GM12873 (cell line): Measurements from ENCODE around the gene TBC1D8.

Experiments used
- TF ChIP-seq, protein P1 (sequence below): IDR thresholded peaks from 2 replicates; pipeline ENCODE4 v1.5.1; 2012; ENCODE audit warnings: low read depth, mild to moderate bottlenecking, moderate library complexity, low read length, control low read depth; ENCODE audit not compliant: insufficient read depth; ENCODE audit errors: missing control alignments

TBC1D8 gene

DNA sequence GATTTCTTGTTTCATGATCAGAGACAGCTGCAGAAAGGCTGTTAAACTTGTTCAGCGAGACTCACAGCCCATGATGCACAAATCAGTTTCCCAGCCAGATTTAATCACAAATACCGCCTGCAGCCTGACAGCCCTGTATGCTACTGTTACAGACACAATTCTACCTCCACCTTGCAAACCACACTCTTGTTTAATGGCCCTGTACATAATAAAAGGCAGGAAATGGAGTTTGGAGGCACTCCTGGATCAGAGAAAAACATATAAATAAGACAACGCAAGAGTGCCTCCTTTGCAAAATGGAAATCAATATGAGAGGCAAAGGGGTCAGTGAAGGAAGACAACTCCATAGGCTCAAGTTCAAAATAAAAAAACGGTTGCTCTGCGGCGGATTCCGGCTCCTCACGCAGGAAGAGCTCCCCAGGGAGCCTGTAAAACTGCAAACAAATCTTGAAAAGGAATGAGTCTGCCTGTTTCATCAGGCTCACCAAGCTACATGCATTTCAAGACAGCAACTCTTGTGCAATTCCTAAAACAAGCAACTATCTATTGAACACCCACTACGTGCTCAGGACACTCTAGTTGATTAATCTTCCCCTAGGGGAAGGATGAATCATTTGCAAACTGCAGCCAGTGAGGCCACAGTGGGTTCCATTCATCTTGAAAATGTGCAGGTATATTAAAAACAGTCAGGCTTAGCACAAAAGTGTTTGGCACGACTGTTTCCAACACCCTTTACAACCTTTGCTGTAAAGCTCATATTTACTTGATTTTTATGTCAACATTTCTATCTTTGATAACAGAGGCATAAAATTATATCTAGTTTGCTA is 37.5 kb downstream of the TBC1D8 start:
- TF ChIP-seq, protein P1, sequence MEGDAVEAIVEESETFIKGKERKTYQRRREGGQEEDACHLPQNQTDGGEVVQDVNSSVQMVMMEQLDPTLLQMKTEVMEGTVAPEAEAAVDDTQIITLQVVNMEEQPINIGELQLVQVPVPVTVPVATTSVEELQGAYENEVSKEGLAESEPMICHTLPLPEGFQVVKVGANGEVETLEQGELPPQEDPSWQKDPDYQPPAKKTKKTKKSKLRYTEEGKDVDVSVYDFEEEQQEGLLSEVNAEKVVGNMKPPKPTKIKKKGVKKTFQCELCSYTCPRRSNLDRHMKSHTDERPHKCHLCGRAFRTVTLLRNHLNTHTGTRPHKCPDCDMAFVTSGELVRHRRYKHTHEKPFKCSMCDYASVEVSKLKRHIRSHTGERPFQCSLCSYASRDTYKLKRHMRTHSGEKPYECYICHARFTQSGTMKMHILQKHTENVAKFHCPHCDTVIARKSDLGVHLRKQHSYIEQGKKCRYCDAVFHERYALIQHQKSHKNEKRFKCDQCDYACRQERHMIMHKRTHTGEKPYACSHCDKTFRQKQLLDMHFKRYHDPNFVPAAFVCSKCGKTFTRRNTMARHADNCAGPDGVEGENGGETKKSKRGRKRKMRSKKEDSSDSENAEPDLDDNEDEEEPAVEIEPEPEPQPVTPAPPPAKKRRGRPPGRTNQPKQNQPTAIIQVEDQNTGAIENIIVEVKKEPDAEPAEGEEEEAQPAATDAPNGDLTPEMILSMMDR, result no peak

GRCh38 chr2:101112772-101113157 is 38.4 kb downstream of the TBC1D8 start:
- TF ChIP-seq, protein P1, result no peak

DNA sequence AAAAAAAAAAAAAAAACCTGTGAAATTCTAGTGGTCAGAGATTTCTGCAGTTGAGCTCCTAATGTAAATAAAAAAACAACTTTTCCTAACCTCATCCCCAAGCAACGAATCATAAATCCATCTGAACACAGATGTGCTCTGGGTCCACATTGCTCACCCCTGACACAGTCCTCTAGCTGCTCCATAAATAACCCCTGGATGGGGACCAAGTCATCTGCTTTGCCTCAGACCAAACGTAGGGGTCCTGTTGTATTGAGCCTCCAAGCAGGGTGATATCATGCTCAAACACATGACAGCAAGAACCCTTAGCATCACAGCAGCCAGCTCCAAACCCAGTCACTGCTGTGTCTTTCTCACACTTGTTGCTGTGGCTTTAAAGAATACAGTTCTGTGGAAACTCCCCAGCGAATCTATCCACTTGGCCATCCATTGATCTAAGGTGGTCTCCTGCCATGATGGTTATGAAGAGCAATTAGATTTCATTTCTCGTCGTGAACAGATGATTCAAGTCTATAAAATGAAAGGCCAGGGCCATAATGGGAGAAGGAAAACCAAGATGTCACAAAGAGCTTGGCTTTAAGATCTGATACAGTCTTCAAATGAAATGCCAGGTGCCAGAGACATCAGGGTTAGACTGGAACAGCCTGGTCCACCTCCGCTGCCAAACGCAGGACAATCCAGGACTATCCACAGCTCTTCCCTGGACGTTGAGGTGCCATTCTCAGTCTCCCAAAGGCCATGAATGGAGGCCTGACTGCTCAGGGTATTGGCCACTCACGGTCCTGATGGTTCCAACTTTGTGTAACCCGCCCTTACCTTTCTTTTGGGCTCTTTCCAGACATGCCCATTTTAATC is 39.0 kb downstream of the TBC1D8 start:
- TF ChIP-seq, protein P1, result no peak

- TF ChIP-seq, protein P1, result no peak
Observed at GRCh38 chr2:101111262-101111838, 39.8 kb downstream of the TBC1D8 start.

DNA sequence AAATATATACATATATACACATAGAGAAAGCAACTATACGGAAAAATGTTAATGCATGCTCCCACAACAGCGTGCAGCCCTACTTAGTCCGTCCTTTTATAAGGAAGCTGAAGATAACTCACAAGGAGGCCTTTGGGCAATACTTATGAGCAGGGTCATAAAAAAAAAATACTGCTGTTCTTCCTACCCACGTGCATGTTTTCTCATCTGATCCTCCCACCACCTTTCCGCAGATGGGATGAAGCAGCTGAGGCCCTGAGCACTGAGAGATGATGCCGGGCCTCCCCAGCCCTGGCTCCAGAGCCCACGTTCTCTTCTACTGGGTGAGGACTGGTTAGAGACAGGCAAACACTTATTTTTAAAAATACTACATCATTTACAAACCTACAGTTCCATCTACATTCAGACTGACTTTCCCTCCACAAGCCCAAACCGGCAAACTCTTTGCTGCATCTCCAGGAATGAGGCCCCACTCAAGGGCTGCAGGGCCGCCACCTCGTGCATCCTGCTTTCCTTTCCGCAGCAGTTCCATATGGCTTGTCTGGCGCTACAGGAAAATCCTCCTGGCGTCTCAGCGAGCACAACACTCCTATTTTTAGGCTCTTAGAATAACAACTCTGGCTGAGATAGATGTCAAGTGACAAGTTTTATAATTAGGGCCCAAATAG is 41.6 kb downstream of the TBC1D8 start:
- TF ChIP-seq, protein P1, result no peak

DNA sequence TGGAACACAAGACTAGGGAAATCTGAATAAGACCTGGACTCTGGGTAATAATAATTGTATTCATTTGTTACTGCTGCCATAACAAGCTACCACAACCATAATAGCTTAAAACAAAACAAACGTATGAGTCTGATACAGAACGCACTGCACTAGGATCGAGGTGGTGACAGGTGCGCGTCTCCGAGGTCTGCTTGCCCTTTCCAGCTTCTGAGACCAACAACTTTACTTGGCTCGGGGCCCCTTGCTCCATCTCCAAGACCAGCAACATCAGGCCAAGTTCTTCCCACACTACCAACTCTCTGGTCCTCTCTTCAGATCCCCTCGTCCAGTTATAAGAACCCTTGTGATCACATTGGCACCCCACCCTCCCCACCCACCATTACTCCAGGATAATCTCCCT is 42.8 kb downstream of the TBC1D8 start:
- TF ChIP-seq, protein P1, result no peak
